Hematopoietic multipotent progenitor cell treated with erythropoietin and hydrocortisone succinate and interleukin-3 and kit ligand, for 6 days (in vitro differentiated cells): Measurements from ENCODE around the gene SERAC1.
"Not testable (repeated sequence)": the region's sequence is repeated elsewhere in the genome, so short reads cannot be mapped to it uniquely, and the experiment has no call there.

Experiments used
- DNase-seq: peaks from one replicate; pipeline ENCODE4 v3.0.0-alpha.2; 2015

The SERAC1 gene

DNA sequence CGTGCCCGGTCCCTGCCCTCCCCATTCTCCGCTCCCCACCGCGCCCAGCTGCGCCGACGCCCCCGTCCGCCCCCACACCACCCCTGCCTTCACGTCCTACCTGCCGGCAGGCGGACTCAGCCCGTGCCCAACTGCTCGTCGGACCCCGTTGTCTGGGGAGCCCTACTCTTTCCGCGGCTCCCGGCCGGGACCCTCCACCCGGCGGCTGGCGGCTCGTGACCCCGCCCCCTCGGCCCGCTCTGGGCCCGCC is at the start of gene SERAC1:
Gene SERAC1, minus strand, starts transcription at position 223 of the 250 bp plus-strand sequence. CDS start 9,899 bp downstream, outside the sequence.
- no peak for DNase-seq

DNA sequence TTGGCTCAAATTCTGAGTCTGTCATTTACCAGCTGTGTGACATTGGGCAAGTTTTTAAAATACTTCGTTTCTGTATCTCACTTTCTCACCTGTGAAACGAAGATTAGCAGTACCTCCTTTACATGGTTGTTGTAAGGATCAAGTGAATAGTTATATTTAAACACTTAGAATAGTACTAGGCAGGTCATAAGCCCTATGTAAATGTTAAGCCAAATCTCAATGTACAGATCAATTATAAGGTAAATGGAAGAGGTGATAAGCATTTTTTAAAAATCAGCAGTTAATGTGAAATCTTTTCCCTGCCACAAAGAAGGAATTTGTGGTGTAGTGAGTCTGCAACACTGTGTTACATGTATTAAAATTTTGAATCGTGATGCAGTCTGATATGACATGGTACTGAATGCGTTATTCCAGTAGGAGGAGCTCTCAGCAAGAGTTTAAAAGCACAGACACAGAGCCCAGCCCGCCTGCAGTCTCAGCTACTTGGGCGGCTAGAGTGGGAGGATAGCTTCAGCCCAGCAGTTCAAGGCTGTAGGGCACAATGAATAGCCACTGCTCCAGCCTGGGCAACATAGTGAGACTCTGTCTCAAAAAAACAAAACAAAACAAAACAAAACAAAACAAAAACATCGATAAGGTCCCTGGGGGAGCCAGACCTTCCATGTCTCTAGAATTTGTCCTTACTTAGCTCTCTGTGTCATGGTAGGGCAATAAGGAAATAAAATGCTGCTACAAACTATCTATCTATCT is 46.0 kb upstream of the SERAC1 start:
- DNase-seq, result peak; percentile 92

DNA sequence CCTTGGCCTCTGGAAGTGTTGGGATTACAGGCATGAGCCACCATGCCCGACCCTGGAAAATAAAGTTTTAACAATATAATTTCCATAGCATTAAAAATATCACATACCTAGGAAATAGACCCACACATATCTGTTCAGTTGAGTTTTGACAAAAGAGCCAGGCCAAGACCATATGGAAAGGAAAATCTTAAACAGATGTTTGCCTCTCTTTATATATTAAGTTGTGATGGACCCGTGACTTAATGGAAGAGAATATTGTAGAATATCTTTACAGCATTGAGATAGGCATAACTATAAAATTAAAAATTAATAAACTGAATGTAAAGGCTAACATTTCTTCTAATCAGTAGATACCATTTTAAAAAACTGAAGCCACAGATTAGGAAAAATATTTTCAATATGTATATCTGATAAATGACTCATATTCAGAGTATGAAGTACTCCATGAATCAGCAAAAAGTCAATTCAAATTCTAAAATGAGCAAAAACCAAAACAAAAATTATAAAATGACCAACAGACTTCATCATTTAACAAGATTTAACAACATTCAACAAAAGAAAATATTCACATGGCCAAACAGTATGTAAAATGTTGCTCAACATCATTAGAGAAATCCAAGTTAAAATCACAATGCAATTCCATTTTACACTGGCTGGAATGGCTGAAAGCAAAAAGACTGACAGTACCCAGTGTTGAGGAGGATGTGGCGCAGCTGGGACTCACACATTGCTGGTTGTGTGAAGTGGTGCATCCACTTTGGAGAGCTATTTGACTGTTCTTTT is 43.4 kb upstream of the SERAC1 start:
- DNase-seq, result peak; percentile 17

DNA sequence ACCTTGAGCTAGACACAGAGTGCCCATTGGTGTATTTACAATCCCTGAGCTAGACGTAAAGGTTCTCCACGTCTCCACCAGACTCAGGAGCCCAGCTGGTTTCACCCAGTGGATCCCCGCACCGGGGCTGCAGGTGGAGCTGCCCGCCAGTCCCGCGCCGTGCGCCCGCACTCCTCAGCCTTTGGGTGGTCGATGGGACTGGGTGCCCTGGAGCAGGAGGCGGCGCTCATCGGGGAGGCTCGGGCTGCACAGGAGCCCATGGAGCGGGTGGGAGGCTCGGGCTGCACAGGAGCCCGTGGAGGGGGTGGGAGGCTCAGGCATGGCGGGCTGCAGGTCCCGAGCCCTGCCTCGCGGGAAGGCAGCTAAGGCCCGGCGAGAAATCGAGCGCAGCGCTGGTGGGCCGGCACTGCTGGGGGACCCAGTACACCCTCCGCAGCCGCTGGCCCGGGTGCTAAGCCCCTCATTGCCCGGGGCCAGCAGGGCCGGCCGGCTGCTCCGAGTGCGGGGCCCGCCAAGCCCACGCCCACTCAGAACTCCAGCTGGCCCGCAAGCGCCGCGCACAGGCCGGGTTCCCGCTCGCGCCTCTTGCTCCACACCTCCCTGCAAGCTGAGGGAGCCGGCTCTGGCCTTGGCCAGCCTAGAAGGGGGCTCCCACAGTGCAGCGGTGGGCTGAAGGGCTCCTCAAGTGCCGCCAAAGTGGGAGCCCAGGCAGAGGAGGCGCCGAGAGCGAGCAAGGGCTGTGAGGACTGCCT is 41.7 kb upstream of the SERAC1 start:
- DNase-seq, result not testable (repeated sequence)

DNA sequence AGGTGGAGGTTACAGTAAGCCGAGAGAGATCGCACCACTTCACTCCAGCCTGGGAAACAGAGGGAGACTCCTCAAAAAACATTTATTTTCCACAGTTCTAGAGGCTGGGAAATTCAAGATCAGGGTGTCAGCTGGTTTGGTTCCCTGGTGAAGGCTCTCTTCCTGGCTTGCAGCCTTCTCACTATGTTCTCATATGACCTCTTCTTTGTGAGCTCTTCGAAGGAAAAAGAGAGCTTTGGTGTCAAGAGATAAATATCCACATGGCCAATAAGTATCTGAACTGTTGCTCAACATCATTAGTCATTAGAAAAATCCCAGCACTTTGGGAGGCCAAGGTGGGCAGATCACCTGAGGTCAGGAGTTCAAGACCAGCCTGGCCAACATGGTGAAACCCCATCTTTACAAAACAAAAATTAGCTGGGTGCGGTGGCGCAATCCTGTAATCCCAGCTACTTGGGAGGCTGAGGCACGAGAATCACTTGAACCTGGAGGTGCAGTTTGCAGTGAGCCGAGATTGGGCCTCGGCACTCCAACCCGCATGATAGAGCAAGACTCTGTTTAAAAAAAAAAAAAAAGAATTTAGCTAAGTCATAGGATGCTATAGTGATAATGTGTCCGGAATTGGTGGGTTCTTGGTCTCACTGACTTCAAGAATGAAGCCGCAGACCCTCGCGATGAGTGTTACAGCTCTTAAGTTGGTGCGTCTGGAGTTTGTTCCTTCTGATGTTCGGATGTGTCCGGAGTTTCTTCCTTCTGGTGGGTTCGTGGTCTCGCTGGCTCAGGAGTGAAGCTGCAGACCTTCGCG is 40.4 kb upstream of the SERAC1 start:
- not testable (repeated sequence) for DNase-seq

DNA sequence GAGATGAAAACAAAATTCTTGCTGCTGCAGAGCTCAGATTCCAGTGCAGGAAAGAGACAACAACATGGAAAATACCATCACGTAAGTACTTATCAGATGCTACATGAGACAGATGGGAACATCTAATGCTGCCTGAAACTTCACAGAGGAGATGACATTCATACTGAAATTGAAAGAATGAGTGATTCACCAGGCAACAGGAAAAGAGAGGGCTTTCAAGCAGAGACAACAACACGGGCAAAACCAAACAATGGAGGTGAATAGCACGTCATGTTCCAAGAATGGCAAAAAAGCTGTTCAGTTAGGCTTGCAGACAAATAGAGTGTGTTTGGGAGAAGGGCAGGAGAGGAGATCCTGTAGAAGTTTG is 39.3 kb upstream of the SERAC1 start:
- DNase-seq, result no peak

DNA sequence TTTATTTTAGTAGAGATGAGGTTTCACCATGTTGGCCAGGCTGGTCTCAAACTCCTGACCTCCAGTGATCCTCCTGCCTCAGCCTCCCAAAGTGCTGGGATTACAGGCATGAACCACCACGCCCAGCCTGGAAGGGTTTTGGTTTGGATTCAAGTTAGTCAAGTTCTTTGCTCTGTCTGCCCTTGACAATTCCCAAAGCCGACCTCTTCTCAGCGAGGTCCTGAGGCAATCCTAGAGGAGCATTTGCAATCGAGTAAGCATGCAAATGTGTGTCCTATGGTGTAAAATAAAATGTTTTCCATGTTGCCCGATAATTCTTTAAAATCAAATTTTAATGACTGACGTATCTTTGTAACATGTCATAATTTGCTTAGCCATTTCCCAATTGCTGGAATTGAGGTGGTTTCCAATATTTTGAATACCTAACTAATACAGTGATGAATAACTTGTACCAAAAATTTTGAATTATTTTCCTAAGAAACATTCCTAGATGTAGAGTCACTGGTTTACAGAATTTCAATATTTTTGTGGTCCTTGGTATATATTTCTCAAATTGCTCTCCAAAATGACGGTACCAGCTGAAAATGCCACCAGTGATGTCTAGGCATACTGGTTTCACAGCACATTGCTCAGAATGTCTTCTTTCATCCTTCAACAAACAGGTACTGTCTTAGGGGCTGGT is 38.8 kb upstream of the SERAC1 start:
- no peak for DNase-seq

DNA sequence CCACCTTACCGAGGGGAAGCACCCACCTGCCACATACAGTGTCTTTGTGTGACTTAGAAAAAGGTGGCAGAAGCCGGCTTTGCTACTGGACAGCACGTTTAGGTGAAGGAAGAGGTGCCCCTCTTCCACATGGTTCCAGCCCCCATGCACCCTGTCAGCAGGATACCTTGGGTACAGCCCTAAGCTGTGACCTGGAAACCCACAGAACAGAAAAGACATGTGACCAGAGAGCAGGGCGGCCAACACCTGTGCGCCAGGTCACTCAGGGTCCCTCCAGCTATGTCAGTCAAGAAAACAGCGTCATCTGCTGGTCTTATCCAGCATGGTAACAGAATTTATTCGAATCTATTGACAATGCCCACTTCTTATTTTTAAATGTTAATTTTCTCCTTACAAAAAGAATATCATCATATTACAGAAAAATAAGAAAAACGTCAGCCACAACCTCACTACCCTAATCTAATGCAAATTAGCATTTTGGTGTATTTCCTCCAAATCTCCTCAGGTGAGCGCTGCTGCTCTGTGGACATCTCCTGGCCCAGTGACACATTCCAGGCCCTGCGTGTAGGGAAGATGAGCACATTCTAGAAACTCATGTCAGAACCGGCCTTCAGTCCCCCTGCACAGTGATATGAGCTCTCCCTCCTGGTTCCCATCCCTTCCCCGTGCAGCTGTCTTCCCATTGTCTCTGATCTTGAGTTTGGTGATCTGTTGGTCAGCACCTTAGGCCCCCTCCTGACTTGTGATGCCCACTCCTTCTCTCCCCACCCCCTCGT is 37.3 kb upstream of the SERAC1 start:
- DNase-seq, result peak; percentile 31

DNA sequence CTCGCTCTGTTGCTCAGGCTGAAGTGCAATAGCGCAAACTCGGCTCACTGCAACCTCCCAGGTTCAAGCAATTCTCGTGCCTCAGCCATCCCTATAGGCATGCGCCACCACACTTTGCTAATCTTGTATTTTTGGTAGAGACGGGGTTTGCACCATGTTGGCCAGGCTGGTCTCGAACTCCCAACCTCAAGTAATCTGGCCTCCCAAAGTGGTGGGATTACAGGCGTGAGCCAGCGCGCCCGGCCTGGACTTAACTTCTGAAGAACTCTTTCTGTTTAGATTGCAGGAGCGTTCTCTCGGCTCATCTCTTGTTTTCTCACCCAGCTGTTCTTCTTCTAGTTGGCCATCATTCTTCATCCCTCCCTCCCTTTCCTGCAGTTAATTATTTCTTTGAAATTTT is 30.4 kb upstream of the SERAC1 start:
- no peak for DNase-seq

DNA sequence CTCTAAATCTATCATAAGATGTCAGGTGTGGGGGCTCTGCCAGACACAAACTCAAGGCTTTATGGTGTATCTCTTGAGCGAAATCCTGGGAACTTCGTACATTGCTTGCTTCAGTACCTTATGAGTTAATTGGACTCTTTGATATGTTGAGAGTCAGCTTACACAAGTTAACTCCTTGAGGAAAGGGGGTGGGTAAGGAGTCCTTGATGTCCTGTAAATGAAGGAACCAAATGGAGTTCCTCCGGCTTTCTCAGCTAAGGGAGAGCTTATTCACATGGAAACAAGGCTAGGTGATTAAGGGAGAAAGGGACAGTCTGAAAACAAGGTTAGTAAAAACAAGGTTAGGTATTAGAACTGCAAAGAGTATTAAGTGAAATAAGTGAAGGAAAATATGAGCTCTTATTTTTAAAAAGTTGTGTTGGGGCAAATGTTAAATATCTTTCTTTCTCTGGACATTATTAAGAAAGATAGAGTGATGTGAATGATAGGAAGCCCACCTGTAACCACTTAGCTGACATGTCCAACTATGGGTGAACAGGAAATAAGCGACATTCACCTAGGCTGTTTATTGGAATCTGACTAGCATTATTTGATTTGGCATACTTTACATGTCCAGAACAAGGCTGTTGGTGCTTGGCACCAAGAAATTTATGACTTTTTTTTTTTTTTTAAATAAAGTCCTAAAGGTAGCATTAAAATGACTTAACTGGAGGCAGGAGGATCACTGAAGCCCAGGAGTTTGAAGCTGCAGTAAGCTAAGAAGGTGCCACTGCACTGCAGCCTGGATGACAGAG is 26.6 kb upstream of the SERAC1 start:
- DNase-seq, result no peak

DNA sequence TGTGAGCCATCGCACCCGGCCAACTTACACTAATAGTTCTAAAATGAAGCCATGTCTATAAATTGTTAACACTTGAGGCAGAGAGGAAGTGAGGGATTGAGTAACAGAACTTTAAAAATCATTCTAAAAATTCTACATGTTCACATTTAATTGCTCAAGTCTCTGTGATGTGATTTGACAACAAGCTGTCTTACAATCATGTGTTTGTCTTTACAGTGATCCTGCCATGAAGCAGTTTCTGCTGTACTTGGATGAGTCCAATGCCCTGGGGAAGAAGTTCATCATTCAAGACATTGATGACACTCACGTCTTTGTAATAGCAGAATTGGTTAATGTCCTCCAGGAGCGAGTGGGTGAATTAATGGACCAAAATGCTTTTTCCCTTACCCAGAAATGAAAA is 23.7 kb upstream of the SERAC1 start:
- DNase-seq, result no peak

DNA sequence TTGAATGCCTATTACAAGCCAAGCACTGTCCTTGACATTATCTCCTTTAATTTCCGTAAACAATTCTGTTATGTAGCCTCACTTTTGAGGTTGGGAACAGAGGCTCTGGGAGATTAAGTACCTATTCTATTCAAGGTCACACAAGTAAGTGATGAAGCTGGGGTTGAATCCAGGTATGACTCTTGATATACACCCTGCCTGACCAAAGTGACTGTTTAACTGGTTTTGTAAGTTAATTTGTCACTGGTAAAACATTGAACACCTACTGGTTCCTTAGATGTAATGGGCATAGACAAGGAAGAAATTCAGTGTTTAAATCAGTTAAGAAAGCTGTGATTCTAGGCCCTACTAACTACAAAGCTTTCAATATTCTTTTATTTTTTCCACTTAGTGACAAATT is 23.0 kb upstream of the SERAC1 start:
- no peak for DNase-seq

DNA sequence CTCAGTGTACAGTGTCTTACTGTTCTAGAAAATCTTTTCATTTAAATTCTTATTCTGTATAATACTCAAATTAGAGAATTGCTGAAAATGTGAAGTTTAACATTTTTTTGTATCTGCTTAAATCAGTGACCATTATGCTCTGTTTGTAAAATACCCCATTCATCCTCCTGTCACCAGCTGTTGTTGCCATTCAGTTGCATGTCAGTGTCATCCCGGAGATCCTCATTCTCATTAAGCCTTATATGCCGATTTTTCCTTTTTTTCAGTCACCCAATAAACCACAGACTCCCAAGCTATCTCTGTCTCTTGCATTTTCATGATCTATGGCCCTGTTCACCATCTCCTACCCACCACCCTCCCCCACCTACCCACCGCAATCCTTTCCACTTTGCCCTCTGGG is 20.5 kb upstream of the SERAC1 start:
- no peak for DNase-seq

DNA sequence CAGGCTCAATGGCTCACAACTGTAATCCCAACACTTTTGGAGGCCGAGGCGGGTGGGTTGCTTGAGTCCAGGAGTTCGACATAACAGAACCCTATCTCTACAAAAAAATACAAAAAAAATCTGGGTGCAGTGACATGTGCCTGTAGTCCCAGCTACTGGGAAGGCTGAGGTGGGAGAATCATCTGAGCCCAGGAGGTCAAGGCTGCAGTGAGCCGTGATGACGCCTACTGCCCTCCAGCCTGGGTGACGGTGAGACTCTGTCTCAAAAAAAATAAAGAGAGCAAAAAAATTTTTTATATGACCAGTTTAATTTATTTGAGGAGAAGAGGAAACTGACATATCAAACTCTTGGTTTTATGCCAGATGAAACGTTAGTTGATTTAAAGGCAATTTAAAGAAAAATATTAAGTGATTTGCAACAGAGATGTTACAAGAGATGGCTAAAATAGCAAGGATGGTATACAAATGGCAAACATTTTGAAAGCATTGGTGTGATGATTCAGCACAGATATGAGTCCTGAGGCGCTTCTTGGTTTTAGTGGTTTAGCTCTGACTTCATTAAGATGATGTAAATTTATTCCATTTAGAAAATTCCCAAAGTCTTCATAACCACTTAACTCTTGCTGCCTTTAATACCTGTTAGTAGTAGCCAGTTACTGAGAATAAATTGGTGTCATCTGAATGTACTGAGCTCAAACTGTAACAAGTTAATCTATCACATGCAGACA is 17.8 kb upstream of the SERAC1 start:
- DNase-seq, result no peak

DNA sequence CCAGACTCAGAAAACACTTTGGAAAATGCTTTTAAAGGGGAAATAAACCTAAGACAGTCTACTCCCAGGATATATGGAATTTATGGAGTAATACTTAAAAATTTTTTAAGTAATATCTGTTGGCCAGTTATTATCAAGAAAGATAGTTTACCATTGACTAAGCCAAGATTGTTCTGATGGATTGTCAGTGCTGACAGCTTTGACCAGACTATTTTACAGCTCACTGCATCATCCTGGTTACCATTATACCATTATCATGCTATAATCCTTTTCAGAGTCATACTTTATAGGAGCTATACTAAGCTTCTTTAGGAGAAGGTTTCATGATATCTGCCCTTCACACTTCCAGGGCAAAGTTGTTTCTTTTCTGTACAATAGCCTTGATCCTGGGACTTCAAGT is 16.5 kb upstream of the SERAC1 start:
- DNase-seq, result no peak

DNA sequence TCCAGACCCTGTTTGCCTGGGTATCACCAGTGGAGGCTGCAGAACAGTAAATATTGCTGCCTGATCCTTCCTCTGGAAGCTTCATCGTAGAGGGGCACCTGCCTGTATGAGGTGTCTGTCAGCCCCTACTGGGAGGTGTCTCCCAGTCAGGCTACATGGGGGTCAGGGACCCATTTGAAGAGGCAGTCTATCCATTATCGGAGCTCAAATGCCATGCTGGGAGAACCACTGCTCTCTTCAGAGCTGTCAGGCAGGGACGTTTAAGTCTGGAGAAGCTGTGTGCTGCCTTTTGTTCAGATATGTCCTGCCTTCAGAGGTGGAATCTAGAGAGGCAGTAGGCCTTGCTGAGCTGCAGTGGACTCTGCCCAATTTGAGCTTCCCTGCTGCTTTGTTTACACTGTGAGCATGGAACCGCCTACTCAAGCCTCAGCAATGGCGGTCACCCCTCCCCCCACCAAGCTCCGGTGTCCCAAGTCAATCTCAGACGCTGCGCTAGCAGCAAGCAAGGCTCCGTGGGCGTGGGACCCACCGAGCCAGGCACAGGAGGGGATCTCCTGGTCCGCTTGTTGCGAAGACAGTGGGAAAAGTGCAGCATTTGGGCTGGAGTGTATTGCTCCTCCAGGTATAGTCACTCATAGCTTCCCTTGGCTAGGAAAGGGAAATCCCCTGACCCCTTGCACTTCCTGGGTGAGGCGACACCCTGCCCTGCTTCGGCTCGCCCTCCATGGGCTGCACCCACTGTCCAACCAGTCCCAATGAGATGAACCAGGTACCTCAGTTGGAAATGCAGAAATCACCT is 15.3 kb upstream of the SERAC1 start:
- not testable (repeated sequence) for DNase-seq

DNA sequence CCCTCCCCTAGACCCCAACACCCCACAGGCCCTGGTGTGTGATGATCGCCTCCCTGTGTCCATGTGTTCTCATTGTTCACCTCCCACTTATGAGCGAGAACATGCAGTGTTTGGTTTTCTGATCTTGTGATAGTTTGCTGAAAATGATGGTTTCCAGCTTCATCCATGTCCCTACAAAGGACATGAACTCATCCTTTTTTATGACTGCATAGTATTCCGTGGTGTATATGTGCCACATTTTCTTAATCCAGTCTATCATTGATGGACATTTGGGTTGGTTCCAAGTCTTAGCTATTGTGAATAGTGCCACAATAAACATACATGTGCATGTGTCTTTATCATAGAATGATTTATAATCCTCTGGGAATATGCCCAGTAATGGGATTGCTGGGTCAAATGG is 9.7 kb upstream of the SERAC1 start:
- not testable (repeated sequence) for DNase-seq

DNA sequence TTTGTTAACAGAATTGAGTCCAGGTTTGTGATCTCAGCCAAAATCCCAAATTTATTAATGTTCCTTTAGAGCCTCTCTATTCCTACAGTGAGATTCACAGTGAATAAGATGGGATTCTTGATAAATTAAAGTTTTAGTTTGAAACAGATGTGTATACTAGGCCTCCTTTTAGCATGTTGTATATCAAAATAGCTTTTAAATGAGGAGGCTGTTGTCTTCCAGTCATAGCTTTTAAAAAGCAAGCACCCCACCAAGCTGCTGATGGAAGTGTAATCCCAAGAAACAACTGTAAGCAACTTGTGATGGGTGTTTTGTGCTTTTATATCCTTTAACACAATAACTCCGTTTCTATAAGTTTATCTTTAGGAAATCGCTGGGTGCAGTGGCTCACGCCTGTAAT is 7.0 kb upstream of the SERAC1 start:
- no peak for DNase-seq

DNA sequence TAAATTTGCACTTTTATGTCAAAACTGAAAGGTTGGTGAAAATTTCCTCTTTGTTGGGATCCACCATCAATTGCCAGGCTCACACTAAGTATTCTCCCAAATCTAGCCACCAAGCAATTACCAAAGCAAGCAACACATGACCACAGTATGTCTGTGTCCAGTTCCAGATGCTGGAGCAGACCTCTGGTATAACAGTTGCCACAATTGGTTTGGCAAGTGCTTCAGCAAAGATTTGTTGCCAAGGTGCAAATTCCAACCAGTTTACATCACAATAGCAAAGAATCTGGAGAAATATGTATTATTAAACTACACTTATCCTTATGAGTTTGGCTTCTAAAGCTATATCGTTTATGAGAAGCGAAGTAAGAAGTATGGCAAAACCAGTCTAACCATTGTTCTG is 6.5 kb upstream of the SERAC1 start:
- DNase-seq, result no peak
